ENCODE measurements around the gene LBR.

DNA sequence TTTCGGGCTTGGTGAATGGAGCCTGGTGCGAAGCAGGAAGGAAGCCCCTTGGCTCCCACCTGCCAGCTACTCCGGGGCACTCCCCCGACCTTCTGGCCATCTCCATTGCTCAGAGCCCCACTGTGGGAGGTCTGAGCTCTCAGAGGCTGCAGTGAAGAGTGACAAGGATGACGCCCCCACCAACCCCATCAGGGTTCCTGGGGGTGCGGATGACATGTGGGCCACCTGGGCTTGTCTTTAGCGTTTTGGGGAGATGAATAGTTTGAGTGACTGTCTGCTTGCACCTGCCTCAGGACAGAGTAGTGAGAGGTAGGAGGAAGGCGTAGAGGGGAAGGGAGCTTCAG lies 43.2 kb upstream of the LBR start:
- no peak for TF ChIP-seq CTCF (IDR thresholded peaks at IDR 0.05)
- TF ChIP-seq POLR2A (IDR thresholded peaks at IDR 0.05) = no peak

Data from thyroid gland (tissue), 4 donors.